ENCODE results near the gene SUMF1.
A peak's percentile ranks its signal among the peaks of the same experiment; 100 is the strongest.

SUMF1 gene

GRCh38 chr3:4322635-4323034 is 144.4 kb downstream of the SUMF1 start:
- Histone ChIP-seq H2BK12ac (ENCODE audit: low read length in 2 of 2) (no peak overlapping the region), H3K4me2 (ENCODE audit: low read length, poor library complexity, severe bottlenecking) (no peak overlapping the region), H3K14ac (ENCODE audit: low read length in 2 of 2) (no peak overlapping the region), H3K18ac (ENCODE audit: low read depth in 1 of 2, low read length in 2 of 2) (no peak overlapping the region), H2AFZ (ENCODE audit: low read depth, low read length) (no peak overlapping the region), H4K8ac (ENCODE audit: low read length) (no peak overlapping the region), H2BK120ac (ENCODE audit: low read depth, low read length) (no peak overlapping the region), H3K79me1 (replicated peaks; ENCODE audit: low read length, poor library complexity, severe bottlenecking) (no peaks in the 10 kb centered on the region), H3K27me3 (ENCODE audit: control insufficient read depth in 1 of 2, insufficient read depth in 1 of 2, low read length in 2 of 2) (no peaks in the 10 kb centered on the region), H4K91ac (ENCODE audit: low read length) (no peak overlapping the region), H2AK5ac (ENCODE audit: low read length, severe bottlenecking) (no peak overlapping the region), H3K23ac (ENCODE audit: low read length in 2 of 2) (no peak overlapping the region), H3K36me3 (ENCODE audit: control insufficient read depth in 1 of 2, insufficient read depth in 2 of 2, low read depth in 1 of 2, low read length in 2 of 2) (no peaks in the 10 kb centered on the region), H3K4me3 (ENCODE audit: insufficient read depth in 1 of 2, low read depth in 1 of 2, low read length in 2 of 2) (no peak overlapping the region), H3K4me1 (ENCODE audit: control insufficient read depth, insufficient read depth, low read depth, low read length) (no peaks in the 10 kb centered on the region), H2BK5ac (ENCODE audit: low read depth, low read length, poor library complexity, severe bottlenecking) (no peak overlapping the region), H2BK15ac (ENCODE audit: low read depth, poor library complexity, severe bottlenecking) (no peak overlapping the region), H3K9ac (ENCODE audit: low read length) (no peak overlapping the region), H3K27ac (ENCODE audit: low read length, poor library complexity, severe bottlenecking) (no peak overlapping the region), H3K4ac (ENCODE audit: low read depth in 1 of 2, low read length in 2 of 2) (no peak overlapping the region), H3K9me3 (ENCODE audit: control insufficient read depth, low read length) (peaks cover 3% of the 10 kb centered on the region)
- peak; percentile 69 for DNase-seq
- WGBS = no CpG with 5 or more reads among the region's 1 CpG

- Histone ChIP-seq H3K27me3 (ENCODE audit: control insufficient read depth in 1 of 2, insufficient read depth in 1 of 2, low read length in 2 of 2) (no peaks in the 10 kb centered on the region), H3K36me3 (ENCODE audit: control insufficient read depth in 1 of 2, insufficient read depth in 2 of 2, low read depth in 1 of 2, low read length in 2 of 2) (peaks cover 2 to 4% of the 10 kb centered on the region in 2 experiments), H3K9ac (ENCODE audit: low read length) (no peak overlapping the region), H3K4me2 (ENCODE audit: low read length, poor library complexity, severe bottlenecking) (no peak overlapping the region), H3K4me3 (ENCODE audit: insufficient read depth in 1 of 2, low read depth in 1 of 2, low read length in 2 of 2) (no peak overlapping the region), H3K9me3 (ENCODE audit: control insufficient read depth, low read length) (no peaks in the 10 kb centered on the region), H4K8ac (ENCODE audit: low read length) (no peak overlapping the region), H3K4me1 (ENCODE audit: control insufficient read depth, insufficient read depth, low read depth, low read length) (no peaks in the 10 kb centered on the region), H2AK5ac (ENCODE audit: low read length, severe bottlenecking) (no peak overlapping the region), H3K23ac (ENCODE audit: low read length in 2 of 2) (no peak overlapping the region), H3K14ac (ENCODE audit: low read length in 2 of 2) (no peak overlapping the region), H2BK120ac (ENCODE audit: low read depth, low read length) (no peak overlapping the region), H2BK15ac (ENCODE audit: low read depth, poor library complexity, severe bottlenecking) (no peak overlapping the region), H3K79me1 (replicated peaks; ENCODE audit: low read length, poor library complexity, severe bottlenecking) (no peaks in the 10 kb centered on the region), H3K4ac (ENCODE audit: low read depth in 1 of 2, low read length in 2 of 2) (no peak overlapping the region), H2AFZ (ENCODE audit: low read depth, low read length) (no peak overlapping the region), H3K18ac (ENCODE audit: low read depth in 1 of 2, low read length in 2 of 2) (no peak overlapping the region), H4K91ac (ENCODE audit: low read length) (no peak overlapping the region), H3K27ac (ENCODE audit: low read length, poor library complexity, severe bottlenecking) (no peak overlapping the region), H2BK5ac (ENCODE audit: low read depth, low read length, poor library complexity, severe bottlenecking) (no peak overlapping the region), H2BK12ac (ENCODE audit: low read length in 2 of 2) (no peak overlapping the region)
- no peak for DNase-seq
- 80% methylated on average over 1 of the region's 1 CpG for WGBS
These were observed 145.3 kb downstream of the SUMF1 start for GRCh38 chr3:4321732-4322131.

- no peak overlapping the region for H4K8ac ChIP-seq (ENCODE audit: low read length)
- no peak overlapping the region for H3K9ac ChIP-seq (ENCODE audit: low read length)
- no peak overlapping the region for H2AFZ ChIP-seq (ENCODE audit: low read depth, low read length)
- no peak overlapping the region for H3K4me3 ChIP-seq (ENCODE audit: insufficient read depth in 1 of 2, low read depth in 1 of 2, low read length in 2 of 2)
- H2AK5ac ChIP-seq (ENCODE audit: low read length, severe bottlenecking) = no peak overlapping the region
- no peak overlapping the region for H3K23ac ChIP-seq (ENCODE audit: low read length in 2 of 2)
- no peak overlapping the region for H3K18ac ChIP-seq (ENCODE audit: low read depth in 1 of 2, low read length in 2 of 2)
- no peak overlapping the region for H3K27ac ChIP-seq (ENCODE audit: low read length, poor library complexity, severe bottlenecking)
- H3K14ac ChIP-seq (ENCODE audit: low read length in 2 of 2) = no peak overlapping the region
- no peak overlapping the region for H2BK12ac ChIP-seq (ENCODE audit: low read length in 2 of 2)
- no peak overlapping the region for H4K91ac ChIP-seq (ENCODE audit: low read length)
- H3K4ac ChIP-seq (ENCODE audit: low read depth in 1 of 2, low read length in 2 of 2) = no peak overlapping the region
- H3K9me3 ChIP-seq (ENCODE audit: control insufficient read depth, low read length) = no peaks in the 10 kb centered on the region
- no peak overlapping the region for H2BK15ac ChIP-seq (ENCODE audit: low read depth, poor library complexity, severe bottlenecking)
- H2BK5ac ChIP-seq (ENCODE audit: low read depth, low read length, poor library complexity, severe bottlenecking) = no peak overlapping the region
- H3K27me3 ChIP-seq (ENCODE audit: control insufficient read depth in 1 of 2, insufficient read depth in 1 of 2, low read length in 2 of 2) = no peaks in the 10 kb centered on the region
- no peak overlapping the region for H3K4me2 ChIP-seq (ENCODE audit: low read length, poor library complexity, severe bottlenecking)
- DNase-seq = peak; percentile 24
- H3K79me1 ChIP-seq (replicated peaks; ENCODE audit: low read length, poor library complexity, severe bottlenecking) = no peaks in the 10 kb centered on the region
- no peaks in the 10 kb centered on the region for H3K4me1 ChIP-seq (ENCODE audit: control insufficient read depth, insufficient read depth, low read depth, low read length)
- H3K36me3 ChIP-seq (ENCODE audit: control insufficient read depth in 1 of 2, insufficient read depth in 2 of 2, low read depth in 1 of 2, low read length in 2 of 2) = peaks cover 9 to 14% of the 10 kb centered on the region in 2 experiments
- H2BK120ac ChIP-seq (ENCODE audit: low read depth, low read length) = no peak overlapping the region
These were observed 146.8 kb downstream of the SUMF1 start for GRCh38 chr3:4320096-4320911.

GRCh38 chr3:4314688-4315087 is 152.4 kb downstream of the SUMF1 start:
- Histone ChIP-seq H3K4me1 (ENCODE audit: control insufficient read depth, insufficient read depth, low read depth, low read length) (no peaks in the 10 kb centered on the region), H3K79me1 (replicated peaks; ENCODE audit: low read length, poor library complexity, severe bottlenecking) (peaks cover 8% of the 10 kb centered on the region), H3K27me3 (ENCODE audit: control insufficient read depth in 1 of 2, insufficient read depth in 1 of 2, low read length in 2 of 2) (no peaks in the 10 kb centered on the region), H4K8ac (ENCODE audit: low read length) (no peak overlapping the region), H3K23ac (ENCODE audit: low read length in 2 of 2) (no peak overlapping the region), H3K9ac (ENCODE audit: low read length) (no peak overlapping the region), H2BK120ac (ENCODE audit: low read depth, low read length) (no peak overlapping the region), H2BK12ac (ENCODE audit: low read length in 2 of 2) (no peak overlapping the region), H3K14ac (ENCODE audit: low read length in 2 of 2) (no peak overlapping the region), H2AFZ (ENCODE audit: low read depth, low read length) (no peak overlapping the region), H2AK5ac (ENCODE audit: low read length, severe bottlenecking) (no peak overlapping the region), H3K4ac (ENCODE audit: low read depth in 1 of 2, low read length in 2 of 2) (no peak overlapping the region), H3K36me3 (ENCODE audit: control insufficient read depth in 1 of 2, insufficient read depth in 2 of 2, low read depth in 1 of 2, low read length in 2 of 2) (peaks cover 9 to 31% of the 10 kb centered on the region in 2 experiments), H3K4me2 (ENCODE audit: low read length, poor library complexity, severe bottlenecking) (no peak overlapping the region), H2BK15ac (ENCODE audit: low read depth, poor library complexity, severe bottlenecking) (no peak overlapping the region), H3K18ac (ENCODE audit: low read depth in 1 of 2, low read length in 2 of 2) (no peak overlapping the region), H4K91ac (ENCODE audit: low read length) (no peak overlapping the region), H3K27ac (ENCODE audit: low read length, poor library complexity, severe bottlenecking) (no peak overlapping the region), H3K4me3 (ENCODE audit: insufficient read depth in 1 of 2, low read depth in 1 of 2, low read length in 2 of 2) (no peak overlapping the region), H3K9me3 (ENCODE audit: control insufficient read depth, low read length) (no peaks in the 10 kb centered on the region), H2BK5ac (ENCODE audit: low read depth, low read length, poor library complexity, severe bottlenecking) (no peak overlapping the region)
- DNase-seq = no peak
- no CpG with 5 or more reads among the region's 4 CpGs for WGBS
